ENCODE measurements around the gene MZF1. TPM values are rescaled to one million over a fixed set of nuclear protein-coding genes. Genes with fewer than 3 reads are reported as not detected.

MZF1 gene
- total RNA-seq, 1 donor from 2014 or later: 30.9 TPM

- no peak for DNase-seq (ENCODE audit: extremely low spot score, unreplicated experiment)
- Mint-ChIP-seq H3K4me3 (ENCODE audit: unreplicated experiment) (no peak overlapping the region), H3K27ac (ENCODE audit: unreplicated experiment) (no peak overlapping the region), H3K36me3 (ENCODE audit: unreplicated experiment) (no peaks in the 10 kb centered on the region), H3K9me3 (ENCODE audit: unreplicated experiment) (no peaks in the 10 kb centered on the region), H3K27me3 (ENCODE audit: unreplicated experiment) (no peaks in the 10 kb centered on the region), H3K4me1 (ENCODE audit: unreplicated experiment) (peaks cover 12% of the 10 kb centered on the region)
- no peak for TF ChIP-seq CTCF (IDR thresholded peaks at IDR 0.05)
Measured at GRCh38 chr19:58568453-58569130, 4.5 kb downstream of the MZF1 start.

GRCh38 chr19:58566989-58567388, 6.1 kb downstream of the MZF1 start:
- Mint-ChIP-seq H3K27ac (ENCODE audit: unreplicated experiment) (no peak overlapping the region), H3K4me1 (ENCODE audit: unreplicated experiment) (peaks cover 3% of the 10 kb centered on the region), H3K9me3 (ENCODE audit: unreplicated experiment) (no peaks in the 10 kb centered on the region), H3K36me3 (ENCODE audit: unreplicated experiment) (no peaks in the 10 kb centered on the region), H3K4me3 (ENCODE audit: unreplicated experiment) (no peak overlapping the region), H3K27me3 (ENCODE audit: unreplicated experiment) (no peaks in the 10 kb centered on the region)
- DNase-seq (ENCODE audit: extremely low spot score, unreplicated experiment): no peak
- no peak for TF ChIP-seq CTCF (IDR thresholded peaks at IDR 0.05)

GRCh38 chr19:58563823-58564222, 9.3 kb downstream of the MZF1 start:
- Mint-ChIP-seq H3K4me1 (ENCODE audit: unreplicated experiment) (peaks cover 8% of the 10 kb centered on the region), H3K27me3 (ENCODE audit: unreplicated experiment) (no peaks in the 10 kb centered on the region), H3K27ac (ENCODE audit: unreplicated experiment) (peak overlapping the region; percentile 38), H3K9me3 (ENCODE audit: unreplicated experiment) (no peaks in the 10 kb centered on the region), H3K36me3 (ENCODE audit: unreplicated experiment) (no peaks in the 10 kb centered on the region), H3K4me3 (ENCODE audit: unreplicated experiment) (no peak overlapping the region)
- no peak for DNase-seq (ENCODE audit: extremely low spot score, unreplicated experiment)
- TF ChIP-seq CTCF (IDR thresholded peaks at IDR 0.05): no peak

- H3K27ac Mint-ChIP-seq (ENCODE audit: unreplicated experiment): no peak overlapping the region
Measured at GRCh38 chr19:58563034-58563573, 10.0 kb downstream of the MZF1 start.

More at GRCh38 chr19:58563034-58563573, 10.0 kb downstream of the MZF1 start:
- no peak for DNase-seq (ENCODE audit: extremely low spot score, unreplicated experiment)
- no peaks in the 10 kb centered on the region for H3K27me3 Mint-ChIP-seq (ENCODE audit: unreplicated experiment)
- peaks cover 8% of the 10 kb centered on the region for H3K4me1 Mint-ChIP-seq (ENCODE audit: unreplicated experiment)
- no peaks in the 10 kb centered on the region for H3K9me3 Mint-ChIP-seq (ENCODE audit: unreplicated experiment)
- no peak for TF ChIP-seq CTCF (IDR thresholded peaks at IDR 0.05)
- H3K36me3 Mint-ChIP-seq (ENCODE audit: unreplicated experiment): no peaks in the 10 kb centered on the region
- no peak overlapping the region for H3K4me3 Mint-ChIP-seq (ENCODE audit: unreplicated experiment)
